A549 (cell line): ENCODE data around the gene TRIM71. TPM values are rescaled to one million over a fixed set of nuclear protein-coding genes. Genes with fewer than 3 reads are reported as not detected.

Source experiments
- ATAC-seq, 2 experiments: fragments of 200-7000 bp in 1 of 2; fragments of >200 bp in 1 of 2; cut with Nextera tagmentation in 1 of 2; cut with Tn5 transposase in 1 of 2; 3 replicates each; pipeline versions ENCODE4 v1.8.0 to v1.9.1; 2018 to 2020; ENCODE audit warnings: mild to moderate bottlenecking in 1 of 2, moderate library complexity in 1 of 2
- CTCF ChIA-PET: fragments of 300-600 bp; sonication (Branson Sonifier 250); formaldehyde crosslinking; extraction: SDS; loops from one replicate; lab custom pipeline; 2021; ENCODE audit warnings: antibody characterized with exemption, inconsistent platforms; lab: Yijun Ruan, JAX
- POLR2A ChIA-PET: fragments of 350-600 bp; formaldehyde crosslinking; extraction: SDS; loops from one replicate; lab custom pipeline; 2021; ENCODE audit warnings: antibody characterized with exemption, inconsistent platforms; lab: Yijun Ruan, JAX
- DNase-seq, 2 experiments: peaks; one replicate each; pipeline versions ENCODE4 v3.0.0 to v3.0.0-alpha.2; 2011 to 2016; ENCODE audit warnings: low read depth in 1 of 2, low spot score in 1 of 2
- FAIRE-seq: peaks from 2 replicates; lab custom pipeline; 2011; peaks lifted over from hg19 to GRCh38; lab: Jason Lieb, UNC
- H3K27ac ChIP-seq, 2 experiments: fragments of >200 bp; sonication (Bioruptor Twin); formaldehyde crosslinking; 3 replicates each; pipeline ENCODE4 v1.5.1; 2016 to 2017
- H3K4me1 ChIP-seq: fragments of >200 bp; sonication (Bioruptor Twin); formaldehyde crosslinking; 3 replicates; pipeline ENCODE4 v1.6.1; 2016
- H3K4me2 ChIP-seq: fragments of >200 bp; sonication (Bioruptor Twin); formaldehyde crosslinking; 3 replicates; pipeline ENCODE4 v1.6.1; 2016
- H3K4me3 ChIP-seq: fragments of >200 bp; sonication (Bioruptor Twin); formaldehyde crosslinking; 3 replicates; pipeline ENCODE4 v1.5.1; 2016
- H3K9me3 ChIP-seq: fragments of >200 bp; sonication (Bioruptor Twin); formaldehyde crosslinking; 3 replicates; pipeline ENCODE4 v1.6.1; 2016
- BCL3 ChIP-seq: fragments of >200 bp; sonication (Bioruptor Twin); formaldehyde crosslinking; IDR thresholded peaks from 3 replicates; pipeline ENCODE4 v1.6.1; 2016
- BHLHE40 ChIP-seq: IDR thresholded peaks from 2 replicates; pipeline ENCODE4 v1.6.1; 2012; ENCODE audit warnings: low read depth, low read length, inconsistent platforms
- CBX2 ChIP-seq: fragments of 200-600 bp; sonication (generic); IDR thresholded peaks from 2 replicates; pipeline ENCODE4 v1.6.1; 2016; ENCODE audit warnings: low read depth, mild to moderate bottlenecking, borderline replicate concordance
- CHD2 ChIP-seq: fragments of 150-350 bp; IDR thresholded peaks from 2 replicates; pipeline ENCODE4 v1.6.1; 2014; ENCODE audit warnings: low read length; ENCODE audit not compliant: partially characterized antibody
- CHD4 ChIP-seq: fragments of 200-600 bp; sonication (generic); IDR thresholded peaks from 2 replicates; pipeline ENCODE4 v1.6.1; 2016; ENCODE audit warnings: antibody characterized with exemption, mild to moderate bottlenecking, borderline replicate concordance
- EHF ChIP-seq: fragments of 250-450 bp; sonication (Bioruptor Pico); IDR thresholded peaks from 2 replicates; pipeline ENCODE4 v1.5.0; 2020; ENCODE audit warnings: mild to moderate bottlenecking
- EP300 ChIP-seq, 2 experiments: fragments of >200 bp; sonication (Bioruptor Twin); formaldehyde crosslinking; IDR thresholded peaks; 2 replicates in 1 of 2; 3 replicates in 1 of 2; pipeline ENCODE4 v1.6.1; 2016 to 2017
- FOSB ChIP-seq: fragments of 250-450 bp; sonication (Bioruptor Pico); IDR thresholded peaks from 2 replicates; pipeline ENCODE4 v1.5.0; 2020; ENCODE audit warnings: mild to moderate bottlenecking, moderate library complexity
- FOXS1 ChIP-seq: fragments of 250-450 bp; sonication (Bioruptor Pico); IDR thresholded peaks from 2 replicates; pipeline ENCODE4 v1.5.0; 2020; ENCODE audit warnings: mild to moderate bottlenecking, moderate library complexity
- GATA3 ChIP-seq: IDR thresholded peaks from 2 replicates; pipeline ENCODE4 v1.6.1; 2012; ENCODE audit warnings: borderline replicate concordance
- HES2 ChIP-seq: fragments of >200 bp; sonication (Bioruptor Twin); formaldehyde crosslinking; IDR thresholded peaks from 2 replicates; pipeline ENCODE4 v1.6.1; 2016
- HOXA7 ChIP-seq: fragments of 250-450 bp; sonication (Bioruptor Pico); IDR thresholded peaks from 2 replicates; pipeline ENCODE4 v1.5.0; 2020; ENCODE audit warnings: mild to moderate bottlenecking, moderate library complexity
- HOXB5 ChIP-seq: fragments of 250-450 bp; sonication (Bioruptor Pico); IDR thresholded peaks from 2 replicates; pipeline ENCODE4 v1.5.0; 2020; ENCODE audit warnings: mild to moderate bottlenecking, moderate library complexity
- JUN ChIP-seq, 2 experiments: fragments of >200 bp; sonication (Bioruptor Twin); formaldehyde crosslinking; IDR thresholded peaks; 2 replicates in 1 of 2; 3 replicates in 1 of 2; pipeline ENCODE4 v1.6.1; 2016 to 2017
- POLR2A ChIP-seq: IDR thresholded peaks from 2 replicates; pipeline ENCODE4 v1.6.1; 2012; ENCODE audit warnings: mild to moderate bottlenecking, low read length
- REST ChIP-seq: fragments of 200-600 bp; sonication (generic); IDR thresholded peaks from 2 replicates; pipeline ENCODE4 v1.6.1; 2016; ENCODE audit warnings: antibody characterized with exemption, mild to moderate bottlenecking, moderate library complexity
- SMC3 ChIP-seq: fragments of >200 bp; sonication (Bioruptor Twin); formaldehyde crosslinking; IDR thresholded peaks from 3 replicates; pipeline ENCODE4 v1.6.1; 2018; ENCODE audit warnings: inconsistent platforms
- TP53 ChIP-seq: fragments of 250-450 bp; sonication (Bioruptor Pico); IDR thresholded peaks from 2 replicates; pipeline ENCODE4 v1.5.0; 2021; ENCODE audit warnings: mild to moderate bottlenecking, moderate library complexity
- USF2 ChIP-seq: fragments of 450-650 bp; IDR thresholded peaks from 2 replicates; pipeline ENCODE4 v1.6.1; 2014; ENCODE audit warnings: antibody characterized with exemption
- WGBS: methylation state at CpG from one replicate; pipeline ENCODE4 v1.1.6; 2017; ENCODE audit errors: missing lambda C conversion rate; 5-methylcytosine and 5-hydroxymethylcytosine counted together
- polyA plus RNA-seq, 4 experiments: library from polyadenylated mRNA; depleted of rRNA in 3 of 4; stranded (reverse); fragments of >200 nt; fragmentation: RNase III in 1 of 4; extraction: RNeasy Plus Mini Kit Qiagen cat#74134 plus additional on column Dnase treatment in 1 of 4; gene quantifications; 2 replicates in 3 of 4; 3 replicates in 1 of 4; pipeline ENCODE4 v1.2.3, GENCODE V29; 2011 to 2017

Gene TRIM71
- polyA plus RNA-seq, 2 of the 4 experiments (the other 2 are of a cell fraction): 0.01 TPM; not detected in 1

GRCh38 chr3:32862247-32862935 is 44.6 kb downstream of the TRIM71 start:
- Histone ChIP-seq H3K4me3 (no peak overlapping the region), H3K9me3 (no peaks in the 10 kb centered on the region), H3K27ac (no peak overlapping the region), H3K4me1 (no peaks in the 10 kb centered on the region)
- CTCF ChIA-PET: interaction anchor here (1.0 to 1.2 kb wide), 2 partner anchors 11 to 15 kb away, joined by 3 to 4 read pairs; no protein-coding TSS in a partner anchor
- WGBS: 86% methylated on average over 11 of the region's 11 CpGs
- TF ChIP-seq HES2 (no peak), TP53 (CRISPR knock-in tag) (no peak), EHF (CRISPR knock-in tag) (no peak), CBX2 (no peak), GATA3 (no peak), USF2 (no peak), SMC3 (no peak), CHD2 (no peak), REST (no peak), HOXA7 (CRISPR knock-in tag) (no peak), JUN (IDR thresholded peaks at IDR 0.05) (no peak), FOXS1 (CRISPR knock-in tag) (no peak), BCL3 (no peak), CHD4 (no peak), EP300 (IDR thresholded peaks at IDR 0.05) (no peak), POLR2A (no peak)
- TF ChIP-seq, all 56 proteins: peak for 0
- ATAC-seq (no peak), FAIRE-seq (no peak), DNase-seq (no peak)
- POLR2A ChIA-PET: no interaction called here
- H3K4me2 ChIP-seq: no peak overlapping the region

GRCh38 chr3:32862936-32863487 is 45.2 kb downstream of the TRIM71 start:
- DNase-seq (no peak), ATAC-seq (no peak), FAIRE-seq (no peak)
- ChIA-PET POLR2A (no interaction called here), CTCF (interaction anchor here (1.0 to 1.2 kb wide), 2 partner anchors 12 to 14 kb away, joined by 3 to 4 read pairs; no protein-coding TSS in a partner anchor)
- Histone ChIP-seq H3K4me1 (no peaks in the 10 kb centered on the region), H3K4me3 (no peak overlapping the region), H3K27ac (no peak overlapping the region), H3K9me3 (no peaks in the 10 kb centered on the region), H3K4me2 (no peak overlapping the region)
- TF ChIP-seq HOXB5 (CRISPR knock-in tag) (no peak), EP300 (IDR thresholded peaks at IDR 0.05) (no peak), FOSB (CRISPR knock-in tag) (no peak), BHLHE40 (no peak)
- WGBS: 76% methylated on average over 5 of the region's 5 CpGs
